ENCODE results near the gene UNC5B.

The UNC5B gene

DNA sequence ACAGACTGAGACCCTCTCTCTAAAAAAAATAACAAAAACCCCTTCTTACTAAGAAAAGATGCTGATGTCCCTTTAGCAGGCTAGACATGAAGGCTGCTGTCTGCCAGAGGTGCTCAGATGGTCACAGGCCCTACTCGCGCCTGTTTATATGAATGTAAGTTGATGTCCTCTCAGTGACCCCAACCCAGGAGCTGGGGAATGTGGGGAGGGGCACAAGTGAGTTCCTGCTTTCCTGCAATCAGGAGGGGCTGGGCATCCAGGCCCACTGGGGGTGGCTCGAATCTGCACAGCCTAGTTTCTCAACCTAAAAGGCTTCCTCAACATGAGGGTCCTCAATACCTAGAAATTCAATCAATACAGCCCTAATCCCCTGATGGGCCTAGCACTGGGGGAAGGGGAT is 94.6 kb downstream of the UNC5B start:
- Histone ChIP-seq H3K36me3 (ENCODE audit: insufficient read depth, low read length) (no peaks in the 10 kb centered on the region), H3K27ac (ENCODE audit: low read depth, low read length) (no peak overlapping the region), H3K79me2 (ENCODE audit: control insufficient read depth, insufficient read depth, low read length, unreplicated experiment) (no peaks in the 10 kb centered on the region), H3K27me3 (ENCODE audit: insufficient read depth, low read length) (no peaks in the 10 kb centered on the region; the same call in 1 of the 2 replicates), H3K4me1 (ENCODE audit: control insufficient read depth, insufficient read depth, low read length, unreplicated experiment) (no peaks in the 10 kb centered on the region), H2AFZ (ENCODE audit: low read length, unreplicated experiment) (no peak overlapping the region), H3K4me3 (ENCODE audit: low read depth, low read length) (no peak overlapping the region)

DNA sequence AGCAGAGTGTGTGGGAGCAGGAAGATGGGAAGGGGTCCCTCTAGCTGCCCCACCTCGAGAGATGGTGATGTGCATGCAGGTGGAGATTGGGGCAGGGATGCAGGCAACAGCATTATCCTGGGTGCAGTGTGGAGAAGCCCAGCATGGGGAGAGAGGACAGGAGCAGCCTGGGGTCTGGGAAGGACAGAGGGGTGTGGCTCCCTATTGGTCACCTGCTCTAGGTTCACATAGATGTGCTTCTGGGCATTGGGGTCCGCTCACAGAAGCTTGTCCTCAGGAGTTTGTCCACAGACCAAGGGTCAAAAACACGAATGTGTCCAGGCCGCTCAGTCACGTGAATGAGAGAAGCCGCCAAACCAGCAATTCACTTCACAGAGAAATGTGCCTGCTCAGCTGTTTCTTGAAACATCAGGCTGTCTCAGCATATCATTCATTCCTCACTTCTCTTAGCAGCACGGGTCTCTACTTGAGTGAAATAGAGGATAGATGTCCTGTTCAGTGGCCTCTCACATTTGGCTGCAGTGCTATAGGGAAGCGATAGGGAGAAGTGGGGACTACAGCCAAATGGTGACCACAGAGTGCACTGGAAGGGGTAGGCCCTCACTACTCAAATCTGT is 95.2 kb downstream of the UNC5B start:
- Histone ChIP-seq H3K27ac (ENCODE audit: low read depth, low read length) (no peak overlapping the region), H3K79me2 (ENCODE audit: control insufficient read depth, insufficient read depth, low read length, unreplicated experiment) (no peaks in the 10 kb centered on the region), H2AFZ (ENCODE audit: low read length, unreplicated experiment) (no peak overlapping the region), H3K27me3 (ENCODE audit: insufficient read depth, low read length) (no peaks in the 10 kb centered on the region; the same call in 1 of the 2 replicates), H3K36me3 (ENCODE audit: insufficient read depth, low read length) (no peaks in the 10 kb centered on the region), H3K4me3 (ENCODE audit: low read depth, low read length) (no peak overlapping the region), H3K4me1 (ENCODE audit: control insufficient read depth, insufficient read depth, low read length, unreplicated experiment) (no peaks in the 10 kb centered on the region)

DNA sequence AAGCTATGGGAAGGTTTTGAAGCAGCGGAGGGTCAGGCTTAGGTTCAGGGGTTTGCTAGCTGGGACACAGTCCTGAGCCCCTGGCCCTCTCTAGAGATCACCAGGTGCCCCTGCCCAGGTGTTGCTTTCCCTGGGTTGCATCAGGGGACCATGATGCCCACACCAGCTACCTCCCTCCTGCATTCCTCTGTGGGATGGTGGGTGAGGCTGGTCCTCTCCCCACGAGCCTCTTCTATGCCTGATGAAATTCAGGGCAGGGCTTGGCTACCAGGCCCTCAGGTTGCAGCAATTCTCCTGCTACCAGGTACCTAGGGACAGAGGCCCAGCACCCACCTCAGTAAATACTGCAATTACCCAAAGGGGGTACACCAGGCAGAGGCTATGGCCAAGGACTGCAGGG is 95.9 kb downstream of the UNC5B start:
- H3K27me3 ChIP-seq (ENCODE audit: insufficient read depth, low read length) = no peaks in the 10 kb centered on the region; the same call in 1 of the 2 replicates
- H3K36me3 ChIP-seq (ENCODE audit: insufficient read depth, low read length) = no peaks in the 10 kb centered on the region
- H3K79me2 ChIP-seq (ENCODE audit: control insufficient read depth, insufficient read depth, low read length, unreplicated experiment) = no peaks in the 10 kb centered on the region

DNA sequence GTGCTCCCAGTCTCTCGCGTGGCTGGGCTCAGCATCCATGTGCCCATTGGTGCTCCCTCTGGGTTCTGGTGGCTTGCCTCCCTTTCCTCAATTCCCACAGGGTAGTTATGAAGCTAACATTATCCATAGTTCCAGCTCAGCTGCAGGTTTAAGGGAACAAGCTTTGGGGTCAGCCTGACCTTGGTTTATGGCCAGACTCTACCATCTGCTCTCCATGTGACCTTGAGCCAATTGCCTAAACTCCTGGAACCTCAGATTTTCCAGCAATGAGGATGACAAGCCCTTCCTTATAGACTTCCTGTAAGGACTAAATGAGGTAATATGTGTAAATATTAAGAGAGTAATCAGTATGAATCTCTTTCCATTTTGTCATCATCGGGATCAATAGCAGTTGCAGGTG is 96.6 kb downstream of the UNC5B start:
- peaks cover 3% of the 10 kb centered on the region for H3K4me1 ChIP-seq (ENCODE audit: control insufficient read depth, insufficient read depth, low read length, unreplicated experiment)
- H2AFZ ChIP-seq (ENCODE audit: low read length, unreplicated experiment) = no peak overlapping the region
- H3K4me3 ChIP-seq (ENCODE audit: low read depth, low read length) = no peak overlapping the region
- no peaks in the 10 kb centered on the region for H3K36me3 ChIP-seq (ENCODE audit: insufficient read depth, low read length)
- no peak overlapping the region for H3K27ac ChIP-seq (ENCODE audit: low read depth, low read length)
- H3K27me3 ChIP-seq (ENCODE audit: insufficient read depth, low read length) = no peaks in the 10 kb centered on the region; the same call in 1 of the 2 replicates
- no peaks in the 10 kb centered on the region for H3K79me2 ChIP-seq (ENCODE audit: control insufficient read depth, insufficient read depth, low read length, unreplicated experiment)

More for the DNA sequence above, 95.9 kb downstream of the UNC5B start:
- Histone ChIP-seq H3K4me1 (ENCODE audit: control insufficient read depth, insufficient read depth, low read length, unreplicated experiment) (peaks cover 3% of the 10 kb centered on the region), H3K4me3 (ENCODE audit: low read depth, low read length) (no peak overlapping the region), H3K27ac (ENCODE audit: low read depth, low read length) (no peak overlapping the region), H2AFZ (ENCODE audit: low read length, unreplicated experiment) (no peak overlapping the region)

DNA sequence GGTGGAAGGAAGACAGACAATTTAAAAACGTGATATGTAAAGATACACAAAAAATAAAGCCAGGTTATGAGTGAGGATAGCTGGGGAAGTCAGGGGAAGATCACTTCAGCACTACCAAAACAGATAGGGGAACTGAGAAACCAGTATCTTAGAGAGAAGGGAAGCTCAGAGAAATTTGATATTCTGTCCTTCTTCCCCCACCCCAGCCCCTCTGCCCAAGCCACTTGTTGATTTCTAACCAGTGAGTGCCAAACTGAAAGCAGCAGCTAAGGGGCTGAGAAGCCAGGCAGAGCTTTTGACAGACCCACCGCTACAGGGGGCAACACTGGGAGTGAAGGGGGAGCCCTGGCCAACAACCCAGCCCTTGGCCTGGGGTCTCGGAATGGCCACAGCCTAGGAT is 97.5 kb downstream of the UNC5B start:
- H3K36me3 ChIP-seq (ENCODE audit: insufficient read depth, low read length) = no peaks in the 10 kb centered on the region
- no peaks in the 10 kb centered on the region for H3K79me2 ChIP-seq (ENCODE audit: control insufficient read depth, insufficient read depth, low read length, unreplicated experiment)
- peaks cover 3% of the 10 kb centered on the region for H3K4me1 ChIP-seq (ENCODE audit: control insufficient read depth, insufficient read depth, low read length, unreplicated experiment)
- H3K4me3 ChIP-seq (ENCODE audit: low read depth, low read length) = no peak overlapping the region
- H3K27me3 ChIP-seq (ENCODE audit: insufficient read depth, low read length) = no peaks in the 10 kb centered on the region; the same call in 1 of the 2 replicates
- no peak overlapping the region for H3K27ac ChIP-seq (ENCODE audit: low read depth, low read length)
- no peak overlapping the region for H2AFZ ChIP-seq (ENCODE audit: low read length, unreplicated experiment)

DNA sequence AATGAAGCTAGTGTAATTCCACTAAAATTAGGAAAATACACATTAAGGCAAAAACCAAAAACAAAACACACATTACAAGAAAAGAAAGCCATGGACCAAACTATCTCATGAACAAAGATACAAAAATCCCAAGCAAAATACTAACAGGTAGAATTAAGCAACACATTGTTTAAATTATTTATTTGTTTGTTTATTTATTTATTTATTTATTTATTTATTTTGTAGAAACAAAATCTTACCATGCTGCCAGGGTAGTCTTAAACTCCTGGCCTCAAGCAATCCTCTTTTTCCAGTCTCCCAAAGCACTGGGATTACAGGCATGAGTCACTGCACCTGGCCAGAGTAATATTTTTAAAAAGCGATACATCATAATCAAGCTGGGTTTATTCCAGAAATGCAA is 99.8 kb downstream of the UNC5B start:
- no peak overlapping the region for H3K4me3 ChIP-seq (ENCODE audit: low read depth, low read length)
- H3K36me3 ChIP-seq (ENCODE audit: insufficient read depth, low read length) = no peaks in the 10 kb centered on the region
- no peaks in the 10 kb centered on the region; the same call in 1 of the 2 replicates for H3K27me3 ChIP-seq (ENCODE audit: insufficient read depth, low read length)
- H3K27ac ChIP-seq (ENCODE audit: low read depth, low read length) = no peak overlapping the region
- no peak overlapping the region for H2AFZ ChIP-seq (ENCODE audit: low read length, unreplicated experiment)
- H3K4me1 ChIP-seq (ENCODE audit: control insufficient read depth, insufficient read depth, low read length, unreplicated experiment) = peaks cover 3% of the 10 kb centered on the region
- H3K79me2 ChIP-seq (ENCODE audit: control insufficient read depth, insufficient read depth, low read length, unreplicated experiment) = no peaks in the 10 kb centered on the region

DNA sequence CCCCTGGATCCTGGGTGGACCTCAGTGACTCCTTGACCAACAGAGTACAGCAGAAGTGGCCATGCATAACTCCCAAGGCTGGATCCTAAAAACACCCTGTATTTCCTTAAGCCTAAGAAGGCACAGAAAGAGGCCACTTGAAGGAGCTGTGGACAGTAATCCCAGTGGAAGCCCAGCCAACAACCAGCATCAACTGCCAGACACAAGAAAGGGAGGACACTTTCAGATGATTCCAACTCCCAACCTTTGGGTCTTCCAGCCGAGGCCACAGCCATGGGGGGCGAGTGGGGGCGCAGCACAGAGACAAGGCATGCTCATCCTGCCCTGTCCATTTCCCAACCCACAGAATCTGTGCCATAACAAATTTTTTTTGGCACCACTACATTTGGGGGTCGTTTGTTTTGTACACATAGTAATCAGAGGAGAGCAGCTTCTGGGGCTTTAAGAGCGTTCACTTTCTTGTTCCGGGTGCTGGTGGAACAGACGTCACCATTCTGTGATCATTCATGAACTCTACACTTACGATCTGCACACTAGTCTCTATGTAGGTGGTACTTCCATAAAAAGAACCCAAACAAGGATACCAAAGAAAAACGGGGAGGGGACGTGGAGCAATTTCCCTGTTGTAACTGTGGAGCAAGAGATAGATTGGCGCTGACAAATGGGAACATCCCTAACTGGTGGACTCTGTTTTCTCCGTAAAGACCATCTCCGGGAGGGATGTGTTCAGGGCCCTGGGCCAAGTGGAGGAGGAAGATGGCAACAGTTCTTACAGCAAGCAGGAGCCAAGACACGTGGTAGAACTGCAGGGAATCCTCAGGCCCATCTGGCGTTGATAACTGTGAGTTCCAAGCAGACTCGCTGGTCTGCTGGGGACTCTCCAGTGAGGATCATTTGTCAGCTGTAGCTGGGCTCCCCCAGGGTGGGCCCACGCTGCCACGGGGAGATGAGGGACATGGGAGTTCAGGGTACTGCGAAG is 100.7 kb downstream of the UNC5B start:
- Histone ChIP-seq H3K4me1 (ENCODE audit: control insufficient read depth, insufficient read depth, low read length, unreplicated experiment) (peaks cover 3% of the 10 kb centered on the region), H3K79me2 (ENCODE audit: control insufficient read depth, insufficient read depth, low read length, unreplicated experiment) (no peaks in the 10 kb centered on the region), H3K36me3 (ENCODE audit: insufficient read depth, low read length) (no peaks in the 10 kb centered on the region), H3K27me3 (ENCODE audit: insufficient read depth, low read length) (no peaks in the 10 kb centered on the region; the same call in 1 of the 2 replicates), H3K27ac (ENCODE audit: low read depth, low read length) (no peak overlapping the region), H3K4me3 (ENCODE audit: low read depth, low read length) (no peak overlapping the region), H2AFZ (ENCODE audit: low read length, unreplicated experiment) (no peak overlapping the region)

DNA sequence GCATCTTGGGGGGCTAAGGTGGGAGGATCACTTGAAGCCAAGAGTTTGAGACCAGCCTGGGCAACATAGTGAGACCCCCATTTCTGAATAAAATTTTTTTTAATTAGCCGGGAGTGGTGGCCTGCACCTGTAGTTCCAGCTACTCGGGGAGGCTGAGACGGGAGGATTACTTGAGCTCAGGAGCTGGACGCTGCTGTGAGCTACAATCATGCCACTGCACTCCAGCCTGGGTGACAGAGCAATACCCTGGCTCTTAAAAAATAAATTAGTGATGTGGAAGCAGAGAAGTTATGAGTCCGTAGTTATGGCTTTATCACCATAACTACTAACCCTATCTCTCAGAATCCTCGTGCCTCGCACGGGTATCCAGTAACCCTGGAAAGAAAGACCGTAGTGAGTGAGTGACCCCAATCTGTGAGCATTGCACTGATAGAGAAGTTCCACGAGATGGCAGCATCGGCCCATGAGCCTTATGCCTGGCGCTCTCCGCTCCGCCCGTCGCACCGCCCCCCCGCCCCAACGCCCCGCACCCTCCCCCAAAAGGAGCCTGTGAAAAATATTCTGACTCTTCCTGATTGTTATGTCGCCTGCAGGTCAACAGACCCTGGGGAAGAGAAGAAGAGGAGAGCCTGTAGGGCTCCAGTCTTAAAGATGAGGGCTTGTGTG is 101.8 kb downstream of the UNC5B start:
- H3K27ac ChIP-seq (ENCODE audit: low read depth, low read length) = no peak overlapping the region
- H3K4me3 ChIP-seq (ENCODE audit: low read depth, low read length) = no peak overlapping the region
- no peak overlapping the region for H2AFZ ChIP-seq (ENCODE audit: low read length, unreplicated experiment)
- H3K4me1 ChIP-seq (ENCODE audit: control insufficient read depth, insufficient read depth, low read length, unreplicated experiment) = peaks cover 3% of the 10 kb centered on the region
- H3K27me3 ChIP-seq (ENCODE audit: insufficient read depth, low read length) = no peaks in the 10 kb centered on the region; the same call in 1 of the 2 replicates
- no peaks in the 10 kb centered on the region for H3K79me2 ChIP-seq (ENCODE audit: control insufficient read depth, insufficient read depth, low read length, unreplicated experiment)
- H3K36me3 ChIP-seq (ENCODE audit: insufficient read depth, low read length) = no peaks in the 10 kb centered on the region

DNA sequence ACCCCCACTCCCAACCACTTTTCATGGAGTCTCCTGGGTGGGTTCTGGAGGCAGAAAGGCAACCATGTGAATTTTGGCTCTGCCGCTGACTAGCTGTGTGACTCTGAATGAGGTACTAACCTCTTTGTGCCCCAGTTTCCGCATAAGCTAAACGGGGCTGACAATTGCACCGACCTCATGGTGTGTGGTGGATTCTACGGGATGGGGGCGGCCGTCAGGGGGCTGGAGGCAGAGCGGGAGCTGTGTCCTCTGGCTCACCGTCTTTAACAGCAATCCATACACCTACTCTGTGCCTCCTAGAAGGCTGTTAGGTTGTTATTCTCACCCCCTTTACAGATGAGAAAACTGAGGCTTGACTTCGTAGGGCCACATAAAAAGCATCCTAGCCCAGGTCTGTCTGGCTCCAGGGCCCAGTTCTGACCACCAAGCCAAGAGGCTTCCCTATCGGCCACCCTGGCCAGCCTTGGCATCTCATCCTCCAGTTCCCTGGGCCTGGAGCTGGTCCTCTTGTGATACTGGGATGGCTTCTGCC is 102.4 kb downstream of the UNC5B start:
- no peaks in the 10 kb centered on the region for H3K79me2 ChIP-seq (ENCODE audit: control insufficient read depth, insufficient read depth, low read length, unreplicated experiment)
- H3K4me1 ChIP-seq (ENCODE audit: control insufficient read depth, insufficient read depth, low read length, unreplicated experiment) = peaks cover 3% of the 10 kb centered on the region
- no peak overlapping the region for H3K4me3 ChIP-seq (ENCODE audit: low read depth, low read length)
- H3K27ac ChIP-seq (ENCODE audit: low read depth, low read length) = no peak overlapping the region
- H2AFZ ChIP-seq (ENCODE audit: low read length, unreplicated experiment) = no peak overlapping the region
- no peaks in the 10 kb centered on the region; the same call in 1 of the 2 replicates for H3K27me3 ChIP-seq (ENCODE audit: insufficient read depth, low read length)
- H3K36me3 ChIP-seq (ENCODE audit: insufficient read depth, low read length) = no peaks in the 10 kb centered on the region

DNA sequence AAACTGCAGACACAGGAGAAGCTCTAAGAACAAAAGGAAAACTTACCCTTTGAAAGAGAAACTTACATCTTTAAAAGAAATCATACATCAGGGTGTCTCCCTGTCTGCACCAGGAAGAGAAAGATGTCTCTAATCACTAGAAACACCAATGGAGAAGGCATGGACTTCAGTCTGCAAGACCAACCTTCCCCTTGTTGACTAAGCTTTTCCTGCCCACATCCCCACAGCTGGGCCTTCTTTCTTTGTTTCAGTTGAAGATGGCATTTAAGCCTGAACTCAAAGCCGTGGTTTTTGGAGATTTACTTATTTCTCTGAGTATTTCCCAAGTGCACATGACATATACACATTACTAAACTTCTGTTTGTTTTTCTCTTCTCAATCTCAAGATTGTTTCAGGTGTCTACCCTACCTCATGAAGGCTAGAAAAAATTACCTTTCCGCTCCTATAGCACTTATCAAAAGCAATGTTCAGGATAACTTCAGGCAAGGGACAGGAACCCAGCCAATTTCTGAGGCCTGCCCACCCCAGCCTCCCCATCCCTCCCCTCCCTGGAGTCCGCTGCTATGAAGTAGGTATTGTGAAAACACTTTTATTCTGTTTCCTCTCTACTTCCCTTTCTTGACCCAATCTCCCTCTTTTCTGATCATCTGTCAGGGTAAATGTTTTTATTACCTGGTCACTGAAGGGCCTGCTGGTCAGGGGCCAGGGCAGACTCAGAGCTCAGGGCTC is 103.9 kb downstream of the UNC5B start:
- Histone ChIP-seq H3K27ac (ENCODE audit: low read depth, low read length) (no peak overlapping the region), H3K4me1 (ENCODE audit: control insufficient read depth, insufficient read depth, low read length, unreplicated experiment) (peaks cover 3% of the 10 kb centered on the region), H3K36me3 (ENCODE audit: insufficient read depth, low read length) (no peaks in the 10 kb centered on the region), H3K27me3 (ENCODE audit: insufficient read depth, low read length) (no peaks in the 10 kb centered on the region; the same call in 1 of the 2 replicates), H3K79me2 (ENCODE audit: control insufficient read depth, insufficient read depth, low read length, unreplicated experiment) (no peaks in the 10 kb centered on the region), H2AFZ (ENCODE audit: low read length, unreplicated experiment) (no peak overlapping the region), H3K4me3 (ENCODE audit: low read depth, low read length) (no peak overlapping the region)

Measured in ACC112 (cell line).